ENCODE results near the gene RHCG.

The RHCG gene

GRCh38 chr15:89504166-89504565 is 7.8 kb upstream of the RHCG start:
- in situ Hi-C loops (cut with MboI; ENCODE audit: low sequenced_read_pairs): no loop called here

DNA sequence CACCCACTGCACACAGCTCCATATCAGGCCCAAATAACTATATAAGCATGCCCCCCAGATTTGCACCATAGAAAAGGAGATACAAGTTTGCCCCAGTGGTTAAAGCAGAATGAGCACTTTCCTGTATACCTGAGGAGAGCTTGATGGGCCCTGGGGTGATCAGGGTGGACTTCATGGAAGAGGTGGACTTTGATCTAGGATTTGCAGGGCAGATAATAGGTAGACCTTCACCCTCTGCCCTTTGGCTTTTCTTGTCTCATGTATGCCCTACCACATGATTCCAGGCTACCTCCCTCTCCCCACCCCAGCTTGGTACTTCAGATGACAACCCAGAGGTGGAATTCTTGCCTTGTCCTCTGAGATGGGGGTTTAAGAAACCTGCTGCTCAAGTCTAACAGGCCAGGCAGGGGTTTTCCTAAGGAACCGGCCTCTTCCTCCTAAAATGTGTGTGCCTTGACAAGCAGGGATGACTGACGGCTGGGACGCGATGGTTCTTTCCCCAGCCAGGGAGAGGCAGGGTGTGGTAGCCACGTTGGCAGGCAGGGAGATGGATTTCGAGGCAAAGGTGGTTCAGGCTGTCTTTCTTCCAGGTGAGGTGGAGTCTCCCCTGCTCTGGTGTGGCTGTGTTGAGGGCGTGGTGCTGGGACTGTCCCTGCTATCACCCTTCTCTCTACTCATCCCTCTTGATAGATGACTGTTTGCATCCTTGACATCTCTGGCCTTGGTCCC is 6.6 kb upstream of the RHCG start:
- in situ Hi-C loops (cut with MboI; ENCODE audit: low sequenced_read_pairs): no loop called here

- in situ Hi-C loops (cut with MboI; ENCODE audit: low sequenced_read_pairs): no loop called here
Measured at GRCh38 chr15:89501646-89502045, 5.3 kb upstream of the RHCG start.

DNA sequence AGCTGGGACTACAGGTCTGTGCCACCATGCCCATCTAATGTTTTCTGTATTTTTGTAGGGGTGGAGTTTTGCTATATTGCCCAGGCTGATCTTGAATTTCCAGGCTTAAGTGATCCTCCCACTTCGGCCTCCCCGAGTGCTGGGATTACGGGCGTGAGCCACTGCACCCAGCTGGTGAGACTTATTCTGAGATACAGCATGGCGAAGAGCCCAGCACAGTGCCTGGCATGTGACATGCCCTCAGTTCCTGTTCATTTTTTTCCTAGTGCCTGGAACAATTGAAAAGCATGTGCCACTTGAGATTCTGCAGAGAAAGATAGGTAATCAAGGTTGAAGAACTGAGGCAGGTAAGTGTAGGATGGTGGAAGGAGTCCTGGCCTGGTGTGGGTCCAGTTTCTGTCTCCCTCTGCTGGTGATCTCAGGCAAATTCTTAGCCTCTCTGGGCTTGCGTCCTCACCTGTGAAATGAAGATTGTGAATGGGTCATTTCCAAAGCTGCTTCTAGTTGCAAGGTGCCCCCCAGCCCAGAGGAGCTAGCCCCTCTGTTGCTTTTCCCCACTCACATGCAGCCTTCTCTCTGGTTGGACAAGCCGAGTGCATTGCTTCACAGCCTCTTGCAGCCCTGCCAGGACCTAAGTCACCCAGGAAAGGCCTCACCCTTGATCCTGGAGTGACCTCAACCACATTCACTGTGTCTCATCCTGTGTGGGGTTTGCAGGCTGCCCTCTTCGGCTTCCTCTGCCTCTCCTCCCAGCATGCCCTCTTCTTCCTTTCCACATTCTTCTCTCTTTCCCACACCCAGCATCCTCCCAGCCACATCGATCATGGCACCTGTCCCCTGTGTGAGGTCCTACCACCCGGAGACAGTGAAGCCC is 4.3 kb upstream of the RHCG start:
- in situ Hi-C loops (cut with MboI; ENCODE audit: low sequenced_read_pairs): no loop called here

DNA sequence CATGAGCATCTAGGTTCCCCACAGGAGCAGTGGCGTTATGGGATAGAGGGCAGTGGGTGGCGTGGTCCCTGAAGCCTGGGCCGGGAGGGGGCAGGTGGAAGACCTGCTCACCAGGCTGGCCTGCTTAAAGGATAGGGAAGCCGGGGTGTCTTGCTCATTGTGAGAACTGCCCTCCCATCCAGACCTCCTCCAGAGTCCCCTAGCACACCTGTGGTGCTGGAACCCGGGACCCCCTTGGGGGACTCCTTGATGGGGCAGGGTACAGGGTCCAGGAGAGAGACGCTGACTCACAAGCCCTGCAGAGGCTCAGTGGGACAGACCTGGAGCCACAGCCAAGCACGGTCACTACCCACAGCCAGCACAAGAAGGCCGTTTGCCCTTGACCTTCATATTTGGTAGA is 2.8 kb upstream of the RHCG start:
- in situ Hi-C loops (cut with MboI; ENCODE audit: low sequenced_read_pairs): no loop called here

- in situ Hi-C loops (cut with MboI; ENCODE audit: low sequenced_read_pairs): no loop called here
Measured at GRCh38 chr15:89498574-89498906, 2.2 kb upstream of the RHCG start.

- in situ Hi-C loops (cut with MboI; ENCODE audit: low sequenced_read_pairs): no loop called here
Measured at GRCh38 chr15:89497231-89497630, 848 bp upstream of the RHCG start.

DNA sequence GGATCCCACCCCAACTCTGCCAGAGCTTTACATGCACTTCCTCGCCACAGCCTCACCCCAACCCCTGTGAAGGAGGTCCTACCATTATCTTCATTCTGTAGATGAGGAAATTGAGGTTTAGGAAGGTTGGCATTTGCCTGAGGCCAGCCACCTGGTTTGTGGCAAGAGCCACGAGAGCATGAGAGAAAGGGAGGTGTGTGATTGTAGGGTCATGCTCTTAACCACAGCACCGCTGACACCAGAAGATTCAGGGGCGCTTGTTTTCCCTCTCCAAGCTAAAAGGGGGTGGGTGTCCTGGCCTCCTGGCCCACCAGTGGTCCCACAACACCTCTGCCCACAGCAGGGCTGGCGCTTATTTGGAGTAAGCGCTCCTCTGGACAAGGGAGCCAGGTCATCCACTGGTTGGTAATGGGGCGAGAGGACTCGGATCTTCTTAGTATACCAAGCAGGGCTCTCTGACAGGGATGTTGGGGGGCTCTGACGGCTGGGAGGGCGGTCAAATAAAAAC is 691 bp downstream of the RHCG start:
- in situ Hi-C loops (cut with MboI; ENCODE audit: low sequenced_read_pairs): no loop called here

DNA sequence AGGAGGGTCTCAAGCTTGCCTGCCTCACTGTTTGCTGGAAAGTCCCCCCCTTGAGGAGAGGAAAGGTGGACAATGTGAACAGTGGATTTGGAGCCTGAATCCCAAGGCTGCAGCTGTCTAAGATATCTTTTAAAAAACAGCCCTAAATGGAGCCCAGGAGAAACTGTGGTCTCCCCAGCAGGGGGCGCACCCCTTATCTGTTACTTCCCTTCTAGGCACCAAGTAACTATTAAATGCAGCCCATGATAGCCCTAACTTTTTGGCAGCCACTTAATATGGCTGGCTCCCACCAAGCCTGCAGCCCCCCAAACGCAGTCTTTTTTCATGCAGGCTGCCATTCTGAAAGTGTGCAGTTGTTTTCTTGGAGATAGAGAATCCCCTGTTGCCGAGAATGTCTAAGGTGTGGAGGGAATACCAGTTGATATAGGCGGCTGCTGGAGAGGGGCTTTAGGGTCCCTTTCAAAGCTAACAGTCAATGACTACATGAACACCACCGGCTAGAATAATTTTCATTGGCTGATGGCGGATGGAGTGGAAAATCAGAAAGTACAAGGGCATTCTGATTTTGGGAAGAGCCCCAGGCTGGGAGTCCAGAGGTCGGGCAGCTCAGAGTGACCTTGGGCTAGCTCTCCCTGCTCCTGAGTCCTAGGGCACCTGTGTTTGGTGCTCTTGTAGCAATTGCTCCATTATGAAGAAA is 1.3 kb downstream of the RHCG start:
- in situ Hi-C loops (cut with MboI; ENCODE audit: low sequenced_read_pairs): no loop called here

DNA sequence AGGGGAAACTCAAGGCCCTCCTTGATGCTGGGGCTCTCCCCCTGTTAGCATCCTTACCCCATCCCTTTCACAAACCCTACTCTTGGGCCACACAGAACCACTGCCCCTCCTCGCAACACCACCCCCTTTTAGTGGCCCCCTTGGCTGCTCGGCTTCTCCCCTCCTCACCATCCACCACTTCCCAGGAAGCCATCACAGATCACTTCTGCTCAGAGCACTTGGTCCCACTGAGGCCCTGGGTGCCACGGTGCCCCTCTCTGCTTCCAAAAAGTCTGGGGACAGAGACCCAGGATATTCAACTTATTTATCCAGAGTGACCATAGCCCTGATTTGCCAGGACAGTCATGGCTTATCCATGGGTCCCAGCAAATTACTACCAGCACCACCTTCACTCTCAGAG is 2.4 kb downstream of the RHCG start:
- in situ Hi-C loops (cut with MboI; ENCODE audit: low sequenced_read_pairs): no loop called here

DNA sequence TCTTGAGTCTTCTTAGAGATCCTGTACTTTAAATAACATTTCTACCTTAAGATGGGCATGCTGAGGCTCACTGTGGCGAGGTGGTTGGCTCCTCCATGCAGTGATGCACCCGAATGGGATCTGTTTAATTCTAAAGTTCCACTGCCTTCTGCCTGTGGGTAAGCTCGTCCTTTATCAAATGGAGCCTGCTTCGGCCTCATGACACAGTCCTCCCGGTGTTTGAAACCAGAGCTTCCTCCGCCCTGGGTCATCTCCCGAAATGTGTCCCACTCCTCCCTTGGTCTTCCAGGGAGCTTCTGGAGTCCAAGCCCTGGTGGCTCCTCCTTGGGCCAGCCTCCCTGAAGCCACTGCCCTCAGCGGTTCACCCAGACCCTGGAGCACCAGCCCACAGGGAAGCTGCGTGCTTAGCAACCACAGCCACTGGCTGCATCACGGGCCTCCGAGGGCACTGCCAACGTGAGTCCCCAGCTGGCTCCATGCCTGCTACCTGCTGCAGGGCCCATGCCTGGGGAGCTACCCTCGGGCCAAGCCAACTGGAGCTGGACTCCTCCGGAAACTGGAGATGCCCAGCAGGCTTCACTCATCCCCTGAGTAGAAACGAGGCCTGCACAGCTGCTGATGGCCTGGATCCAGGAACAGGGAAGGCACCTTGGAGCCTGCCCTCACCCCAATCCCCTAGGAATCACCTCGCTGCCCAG is 3.3 kb downstream of the RHCG start:
- in situ Hi-C loops (cut with MboI; ENCODE audit: low sequenced_read_pairs): no loop called here

DNA sequence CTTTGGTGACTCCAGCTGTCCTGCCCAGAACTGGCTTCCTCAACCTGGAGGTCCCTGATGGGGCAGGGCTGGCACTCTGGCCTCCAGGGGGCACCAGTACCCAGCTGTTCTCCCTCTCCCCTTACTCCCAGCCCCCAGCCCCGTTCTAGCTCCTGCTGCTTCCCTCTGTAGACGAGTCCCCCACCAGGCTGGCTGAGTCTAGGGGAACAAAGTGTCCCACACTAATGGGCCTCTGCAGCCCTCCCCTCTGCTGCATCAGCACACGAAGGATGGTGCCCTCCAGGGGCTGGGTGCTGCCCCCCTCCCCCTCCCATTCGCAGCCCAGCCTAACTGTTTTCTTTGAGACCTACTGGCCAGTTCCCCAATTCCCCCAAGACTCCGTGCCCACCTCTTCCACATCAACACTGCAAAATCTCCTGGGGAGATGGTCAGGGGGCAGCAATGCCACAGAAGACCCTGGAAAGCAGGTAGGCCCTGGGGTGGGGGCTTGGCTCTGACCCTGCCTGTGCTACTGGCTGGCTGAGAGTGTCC is 4.2 kb downstream of the RHCG start:
- in situ Hi-C loops (cut with MboI; ENCODE audit: low sequenced_read_pairs): no loop called here

GRCh38 chr15:89490814-89491315 is 5.5 kb downstream of the RHCG start:
- in situ Hi-C loops (cut with MboI; ENCODE audit: low sequenced_read_pairs): no loop called here

- in situ Hi-C loops (cut with MboI; ENCODE audit: low sequenced_read_pairs): no loop called here
Measured at GRCh38 chr15:89490081-89490813, 6.1 kb downstream of the RHCG start.

DNA sequence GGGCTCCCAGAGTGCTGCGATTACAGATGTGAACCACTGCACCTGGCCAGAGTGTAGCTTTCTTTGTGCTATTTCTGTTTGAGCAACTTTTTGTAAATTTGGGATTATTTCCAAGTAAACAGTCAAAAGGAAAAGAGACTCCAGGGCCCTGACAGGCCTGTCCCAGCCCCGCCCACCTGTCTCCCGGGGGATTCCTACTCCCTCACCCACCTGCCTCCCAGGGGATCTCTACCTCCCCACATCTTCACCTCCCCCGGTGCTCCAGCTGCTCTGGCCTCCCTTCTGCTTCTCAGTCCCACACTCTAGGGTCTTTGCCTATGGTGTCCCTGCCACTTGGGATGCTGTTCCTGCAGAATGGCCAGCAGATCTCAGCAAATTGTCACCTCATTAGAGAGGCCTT is 7.0 kb downstream of the RHCG start:
- in situ Hi-C loops (cut with MboI; ENCODE audit: low sequenced_read_pairs): no loop called here

DNA sequence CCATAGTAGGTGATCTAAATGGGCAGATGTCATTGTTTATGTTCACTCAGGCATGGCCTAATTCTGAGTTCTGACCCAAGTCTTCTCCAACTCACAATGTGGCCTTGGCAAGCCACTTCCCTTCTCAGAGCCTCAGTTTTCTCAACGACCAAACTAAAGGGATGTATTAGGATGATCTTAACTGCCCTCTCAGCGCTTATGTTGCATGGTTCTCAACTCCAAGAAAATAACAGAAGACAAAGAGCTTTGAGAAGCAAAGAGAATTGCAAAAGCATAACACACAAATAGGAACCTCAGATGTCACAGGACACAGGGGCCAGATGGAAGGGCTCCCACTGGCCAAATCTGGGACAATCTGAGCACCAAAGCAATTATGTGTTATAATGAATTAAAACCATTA is 8.6 kb downstream of the RHCG start:
- in situ Hi-C loops (cut with MboI; ENCODE audit: low sequenced_read_pairs): no loop called here

- in situ Hi-C loops (cut with MboI; ENCODE audit: low sequenced_read_pairs): no loop called here
Measured at GRCh38 chr15:89486726-89487050, 9.7 kb downstream of the RHCG start.

- in situ Hi-C loops (cut with MboI; ENCODE audit: low sequenced_read_pairs): no loop called here
Measured at GRCh38 chr15:89483079-89483478, 13.3 kb downstream of the RHCG start.

DNA sequence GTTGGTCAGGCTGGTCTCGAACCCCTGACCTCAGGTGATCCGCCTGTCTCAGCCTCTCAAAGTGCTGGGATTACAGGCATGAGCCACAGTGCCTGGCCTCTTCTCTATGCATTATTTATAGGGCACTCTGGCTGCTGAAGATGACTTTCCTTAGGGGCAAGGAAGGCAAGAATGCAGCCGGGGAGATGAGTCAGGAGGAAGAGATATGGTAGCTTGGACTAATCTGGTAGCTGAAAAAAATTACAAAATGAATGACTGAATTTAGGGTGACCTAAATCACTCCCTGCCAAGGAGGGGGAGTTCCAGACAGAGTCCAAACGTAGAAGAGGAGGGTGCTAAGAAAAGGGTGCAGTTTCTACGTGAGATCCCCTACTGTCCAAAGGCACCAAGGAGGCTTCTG is 14.2 kb downstream of the RHCG start:
- in situ Hi-C loops (cut with MboI; ENCODE audit: low sequenced_read_pairs): no loop called here

- in situ Hi-C loops (cut with MboI; ENCODE audit: low sequenced_read_pairs): no loop called here
Measured at GRCh38 chr15:89480505-89480904, 15.9 kb downstream of the RHCG start.
